Endometrial microvascular endothelial cells (primary cell): ENCODE data around the gene TRIL. TPM values are rescaled to one million over a fixed set of nuclear protein-coding genes. Genes with fewer than 3 reads are reported as not detected.

Experiments used
- in situ Hi-C: cut with HindIII; loops from 2 replicates; pipeline ENCODE4 v1.10.0; 2017; ENCODE audit warnings: low sequenced_read_pairs, low pct_unique_long_range_greater_than_20kb; ENCODE audit errors: inconsistent ontology term
- total RNA-seq: library from RNA; depleted of rRNA; stranded (reverse); fragments of >200 nt; gene quantifications from one replicate; pipeline ENCODE4 v1.2.3, GENCODE V29; 2015; ENCODE audit errors: inconsistent ontology term

TRIL gene
- total RNA-seq, 1 donor from 2014 or later: not detected

DNA sequence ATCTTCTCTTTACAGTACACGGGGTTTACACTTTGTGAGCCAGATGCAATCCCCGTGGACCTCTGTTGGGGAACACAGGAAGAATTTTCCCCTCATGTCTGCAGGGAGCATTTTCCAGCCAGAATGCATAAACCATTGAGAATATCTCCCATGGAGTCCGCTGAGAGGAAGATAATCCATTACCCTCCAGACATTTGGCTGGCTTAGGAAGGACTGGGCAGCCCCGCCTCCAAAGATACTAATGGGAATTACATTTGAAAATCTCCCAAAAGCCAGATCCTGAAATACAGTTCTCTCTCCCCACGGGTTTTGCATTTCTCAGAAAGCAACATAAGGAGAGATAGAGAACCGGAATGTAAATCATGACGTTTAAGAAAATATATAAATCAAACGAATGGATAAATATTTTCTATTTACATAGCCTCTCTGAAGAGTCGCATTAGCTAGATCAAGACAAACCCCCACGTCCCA is 53.5 kb downstream of the TRIL start:
- in situ Hi-C loops: no loop called here

DNA sequence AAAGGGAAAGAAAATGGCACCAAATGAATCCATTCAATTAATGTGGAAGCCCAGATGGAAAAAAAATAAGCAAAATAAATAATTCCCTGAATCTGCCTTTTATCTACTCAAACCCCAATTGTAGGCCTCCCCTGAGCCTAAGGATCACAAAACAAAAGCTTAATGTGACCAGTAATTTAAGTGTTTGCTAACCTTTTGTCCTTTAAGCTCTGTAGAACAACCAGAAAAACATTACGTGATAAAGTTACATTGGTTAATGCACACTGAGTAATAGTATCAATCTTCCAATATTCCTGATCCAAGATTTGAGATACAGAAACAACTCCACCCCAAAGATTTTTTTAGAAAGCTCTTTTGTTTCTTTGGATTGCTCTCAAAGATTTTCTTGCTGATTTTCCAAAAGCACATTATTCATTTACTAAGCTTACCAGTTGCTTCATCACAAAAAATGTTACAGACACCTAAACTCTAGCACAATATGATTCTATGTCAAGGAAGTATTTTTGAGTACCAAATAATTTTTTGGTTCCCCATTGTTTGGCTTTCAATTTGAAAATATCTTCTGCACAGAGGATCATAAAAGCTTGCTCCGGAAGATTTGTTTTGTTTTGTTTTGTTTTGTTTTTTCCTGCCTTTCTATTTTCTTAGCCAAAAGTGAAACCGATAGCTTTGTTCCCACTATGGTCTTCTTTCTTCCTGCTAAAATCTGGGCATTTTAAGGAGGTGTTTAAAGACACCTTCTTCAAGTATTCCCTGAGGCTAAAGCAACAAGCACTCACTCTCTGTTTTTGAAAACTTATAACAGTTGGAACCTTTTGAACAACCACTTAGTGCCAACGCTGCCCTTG is 54.2 kb downstream of the TRIL start:
- in situ Hi-C loops: no loop called here

Other genes with a start within 250 kb of the TRIL start
- gene CPVL, start 188.2 kb upstream of the TRIL start, total RNA-seq: not detected
- 0.28 TPM for gene CHN2, start 236.4 kb upstream of the TRIL start, total RNA-seq